Muscle layer of duodenum (tissue), 2 donors: ENCODE data around the gene CCDC28B.
A peak's percentile ranks its signal among the peaks of the same experiment; 100 is the strongest.

Experiments
- H3K27ac ChIP-seq: one replicate; pipeline ENCODE4 v1.7.0; 2013; ENCODE audit warnings: mild to moderate bottlenecking, low read length
- H3K27me3 ChIP-seq: one replicate; pipeline ENCODE4 v1.7.0; 2013; ENCODE audit warnings: low read depth, mild to moderate bottlenecking, control low read depth, low read length
- H3K36me3 ChIP-seq, 2 donors: one replicate each; pipeline ENCODE4 v1.7.0; 2013; ENCODE audit warnings: low read length in 2 of 2, control low read depth in 1 of 2, mild to moderate bottlenecking in 1 of 2; ENCODE audit not compliant: insufficient read depth in 2 of 2, control insufficient read depth in 1 of 2
- H3K4me1 ChIP-seq, 2 donors: one replicate each; pipeline ENCODE4 v1.7.0; 2013; ENCODE audit warnings: low read length in 2 of 2, mild to moderate bottlenecking in 2 of 2, control low read depth in 1 of 2, moderate library complexity in 1 of 2; ENCODE audit not compliant: insufficient read depth in 2 of 2, control insufficient read depth in 1 of 2
- H3K4me3 ChIP-seq, 2 donors: one replicate each; pipeline ENCODE4 v1.7.0; 2013; ENCODE audit warnings: low read length in 2 of 2, low read depth in 1 of 2, mild to moderate bottlenecking in 1 of 2
- H3K9me3 ChIP-seq, 2 donors: one replicate each; pipeline ENCODE4 v1.7.0; 2013; ENCODE audit warnings: low read length in 2 of 2, control low read depth in 1 of 2, mild to moderate bottlenecking in 1 of 2; ENCODE audit not compliant: control insufficient read depth in 1 of 2
- donor health status: healthy.

The CCDC28B gene

DNA sequence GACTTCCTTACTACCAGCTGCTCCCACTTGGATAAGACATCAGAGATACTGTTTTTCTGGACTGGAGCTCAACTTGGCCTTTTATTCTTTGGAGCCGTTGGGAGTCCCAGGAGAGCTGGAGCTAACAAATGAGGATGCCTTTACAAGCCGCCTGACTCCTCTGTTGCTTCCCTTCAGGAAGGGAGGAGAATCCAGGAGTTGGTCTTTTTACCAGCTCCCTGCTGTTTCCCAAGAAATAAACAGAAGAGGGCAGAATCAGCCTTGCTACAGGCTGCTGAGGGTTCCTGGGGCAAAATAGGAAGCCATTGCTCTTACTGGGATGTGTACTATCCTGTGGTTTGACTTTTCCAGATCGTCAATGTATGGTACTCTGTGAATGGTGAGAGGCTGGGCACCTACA, 23.3 kb downstream of the CCDC28B start:
- Histone ChIP-seq H3K27ac (no peak overlapping the region), H3K9me3 (no peaks in the 10 kb centered on the region), H3K4me3 (peak overlapping the region; percentile 21 to 68), H3K4me1 (peaks cover 16 to 27% of the 10 kb centered on the region in 2 donors), H3K36me3 (peaks cover 28 to 30% of the 10 kb centered on the region in 2 donors), H3K27me3 (no peaks in the 10 kb centered on the region)

DNA sequence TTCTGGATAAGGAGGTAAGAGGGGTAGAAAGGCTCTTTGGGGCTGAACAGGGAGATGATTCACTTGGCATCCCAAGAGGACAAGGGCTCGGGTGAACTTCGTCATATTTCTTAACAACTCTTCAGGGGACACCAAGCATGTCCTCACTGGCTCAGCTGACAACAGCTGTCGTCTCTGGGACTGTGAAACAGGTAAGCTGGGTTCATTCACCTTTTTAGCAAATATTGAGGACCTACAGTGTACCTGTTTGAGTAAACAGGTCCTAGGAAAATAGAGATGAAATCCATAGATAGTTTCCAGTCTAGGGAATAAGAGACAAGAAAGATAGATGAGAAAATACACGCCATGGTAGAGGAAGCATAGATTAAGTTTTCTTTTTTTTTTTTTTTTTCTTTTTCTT, 23.9 kb downstream of the CCDC28B start:
- H3K27ac ChIP-seq, result no peak overlapping the region
- peaks cover 34% of the 10 kb centered on the region in 2 donors for H3K36me3 ChIP-seq
- no peaks in the 10 kb centered on the region for H3K27me3 ChIP-seq
- H3K9me3 ChIP-seq, result no peaks in the 10 kb centered on the region
- no peak overlapping the region for H3K4me3 ChIP-seq
- peaks cover 16 to 27% of the 10 kb centered on the region in 2 donors for H3K4me1 ChIP-seq

DNA sequence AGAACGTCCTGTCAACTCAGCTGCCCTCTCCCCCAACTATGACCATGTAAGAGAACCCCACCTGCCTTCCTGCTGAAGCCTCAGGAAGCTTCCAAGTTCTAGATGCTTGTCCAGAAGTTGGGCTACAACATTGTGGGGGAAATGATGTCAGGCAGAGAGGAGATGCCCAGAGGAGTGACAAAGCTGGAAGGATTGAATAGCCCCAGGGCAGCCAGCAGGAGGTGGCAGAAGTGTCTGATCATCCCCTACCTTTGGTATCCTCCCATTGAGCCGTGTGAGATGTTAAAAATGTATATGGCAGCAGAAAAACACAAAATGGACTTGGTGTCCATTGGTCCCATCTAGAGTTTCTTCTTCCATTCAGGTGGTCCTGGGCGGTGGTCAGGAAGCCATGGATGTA, 28.4 kb downstream of the CCDC28B start:
- H3K36me3 ChIP-seq, result peaks cover 43 to 62% of the 10 kb centered on the region in 2 donors
- H3K9me3 ChIP-seq, result no peaks in the 10 kb centered on the region
- no peak overlapping the region for H3K27ac ChIP-seq
- H3K4me1 ChIP-seq, result peaks cover 4 to 6% of the 10 kb centered on the region in 2 donors
- H3K27me3 ChIP-seq, result no peaks in the 10 kb centered on the region
- no peak overlapping the region for H3K4me3 ChIP-seq

DNA sequence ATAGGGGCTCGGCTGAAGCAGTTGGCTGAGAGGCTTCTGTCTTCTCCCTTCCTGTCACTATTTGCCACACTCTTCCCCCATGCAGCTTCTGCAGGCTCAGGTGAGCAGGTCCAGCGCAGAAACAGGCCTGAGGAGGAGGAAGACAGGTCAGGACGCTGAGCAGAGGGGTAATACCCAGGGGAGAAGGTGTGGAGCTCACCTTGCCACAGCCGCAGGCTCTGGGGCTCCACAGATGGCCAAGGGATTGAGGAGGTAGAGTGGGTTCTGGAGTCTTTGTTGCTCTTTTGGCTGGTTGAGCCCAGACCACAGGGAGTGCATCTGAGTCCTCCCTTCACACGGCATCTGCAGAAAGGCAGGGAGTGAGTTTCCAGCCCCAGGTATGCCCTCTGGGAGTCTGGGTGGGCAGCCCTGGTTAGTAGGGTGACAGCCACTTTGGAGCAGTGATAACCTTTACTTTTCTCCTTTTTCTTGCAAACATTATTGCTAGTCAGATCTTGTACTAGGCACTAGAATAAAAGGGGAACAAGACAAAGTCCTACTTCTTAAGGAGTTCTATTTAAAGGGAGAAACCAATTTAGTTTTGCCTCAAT, 31.5 kb downstream of the CCDC28B start:
- Histone ChIP-seq H3K4me1 (no peaks in the 10 kb centered on the region), H3K27me3 (no peaks in the 10 kb centered on the region), H3K4me3 (no peak overlapping the region), H3K36me3 (peaks cover 27 to 58% of the 10 kb centered on the region in 2 donors), H3K27ac (no peak overlapping the region), H3K9me3 (no peaks in the 10 kb centered on the region)

DNA sequence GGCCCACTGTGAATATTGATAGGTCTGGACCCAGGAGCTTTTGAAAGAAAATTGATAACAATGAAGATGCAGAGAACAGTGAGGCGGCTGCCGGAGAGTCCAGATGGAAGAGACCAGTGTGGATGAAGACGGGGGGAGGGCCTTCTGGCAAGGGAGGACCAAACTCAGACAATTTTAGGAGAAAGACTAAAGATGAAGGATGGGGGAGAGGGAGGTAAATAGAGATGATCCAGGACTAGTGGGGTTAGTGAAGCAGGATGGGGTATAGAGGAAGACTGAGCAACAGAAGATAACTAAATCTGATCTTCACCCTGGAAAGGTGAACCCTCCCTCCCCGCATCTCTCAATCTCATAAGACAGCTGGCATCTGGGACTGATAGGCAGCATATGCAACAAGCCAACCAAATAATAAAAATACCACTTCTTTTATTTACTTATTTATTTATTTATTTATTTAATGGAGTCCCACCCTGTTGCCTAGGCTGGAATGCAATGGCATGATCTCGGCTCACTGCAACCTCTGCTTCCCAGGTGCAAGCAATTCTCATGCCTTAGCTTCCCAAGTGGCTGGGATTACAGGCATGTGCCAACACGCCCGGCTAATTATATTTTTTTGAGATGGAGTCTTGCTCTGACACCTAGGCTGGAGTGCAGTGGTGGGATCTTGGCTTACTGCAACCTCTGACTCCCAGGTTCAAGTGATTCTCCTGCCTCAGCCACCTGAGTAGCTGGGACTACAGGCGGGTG, 32.3 kb downstream of the CCDC28B start:
- Histone ChIP-seq H3K9me3 (no peaks in the 10 kb centered on the region), H3K4me3 (no peak overlapping the region), H3K27me3 (no peaks in the 10 kb centered on the region), H3K36me3 (peaks cover 25 to 52% of the 10 kb centered on the region in 2 donors), H3K4me1 (no peaks in the 10 kb centered on the region), H3K27ac (no peak overlapping the region)

DNA sequence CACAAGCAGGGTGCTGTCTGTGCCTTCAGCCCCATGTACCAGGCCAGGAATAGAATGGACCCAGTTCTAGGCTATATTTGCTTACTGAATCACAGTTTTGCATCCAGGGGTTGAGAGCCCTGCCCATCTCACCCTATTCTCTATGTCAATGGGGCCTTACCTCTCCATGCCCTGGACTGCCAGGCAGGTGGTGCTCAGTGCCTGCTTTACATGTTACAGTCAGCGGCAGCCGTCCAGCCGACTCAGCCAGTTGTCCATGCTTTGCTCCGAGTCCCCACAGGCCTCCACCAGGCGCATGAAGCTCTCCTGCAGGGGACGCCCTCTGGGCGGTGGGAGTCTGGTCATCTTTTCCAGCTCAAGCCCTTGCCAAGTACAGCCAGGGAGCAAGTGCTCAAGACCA, 34.4 kb downstream of the CCDC28B start:
- Histone ChIP-seq H3K27ac (no peak overlapping the region), H3K27me3 (no peaks in the 10 kb centered on the region), H3K9me3 (no peaks in the 10 kb centered on the region), H3K4me3 (no peak overlapping the region), H3K36me3 (peaks cover 13 to 33% of the 10 kb centered on the region in 2 donors), H3K4me1 (peaks cover 0 to under 1% of the 10 kb centered on the region in 2 donors)

DNA sequence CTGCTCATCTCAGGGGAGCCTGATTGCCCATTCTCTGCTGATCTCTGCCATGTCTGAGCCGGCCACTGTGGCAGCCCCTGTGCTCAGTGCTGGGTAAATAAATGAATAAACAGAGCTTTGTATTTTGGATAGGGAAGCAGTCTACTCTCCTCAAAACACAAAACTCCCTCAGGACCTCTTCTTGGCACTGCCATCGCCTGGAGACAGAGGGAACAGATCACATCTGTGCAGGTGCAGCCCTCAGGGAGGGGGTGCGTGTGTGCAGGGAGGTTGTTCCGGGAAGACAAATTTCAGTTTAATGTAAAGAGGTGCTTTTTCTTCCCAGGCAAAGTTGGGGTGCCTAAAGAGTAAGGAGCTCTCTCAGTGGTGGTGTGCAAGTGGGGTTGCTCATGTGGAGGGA, 38.9 kb downstream of the CCDC28B start:
- Histone ChIP-seq H3K9me3 (no peaks in the 10 kb centered on the region), H3K36me3 (no peaks in the 10 kb centered on the region), H3K4me1 (peaks cover 0 to 19% of the 10 kb centered on the region in 2 donors), H3K27me3 (no peaks in the 10 kb centered on the region), H3K27ac (no peak overlapping the region), H3K4me3 (no peak overlapping the region)

DNA sequence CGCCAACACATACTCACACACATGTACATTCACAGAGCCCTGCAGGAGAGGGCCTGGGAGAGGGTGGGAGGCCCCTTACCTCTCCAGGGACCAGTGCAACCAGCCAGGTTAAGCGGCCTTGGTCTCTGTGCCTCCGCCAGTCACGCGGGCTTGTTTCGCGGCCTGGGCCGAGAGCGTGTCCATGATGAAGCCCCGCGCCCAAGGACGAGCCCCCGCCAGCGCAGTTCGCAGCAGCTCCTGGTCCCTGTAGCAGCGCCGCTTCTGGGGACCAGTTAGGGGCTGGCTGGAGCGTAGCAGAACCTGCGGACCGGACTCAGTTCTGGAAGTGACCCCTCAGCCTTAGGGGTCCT, 39.4 kb downstream of the CCDC28B start:
- Histone ChIP-seq H3K27ac (no peak overlapping the region), H3K4me3 (peak overlapping the region; percentile 75 to 80), H3K27me3 (no peaks in the 10 kb centered on the region), H3K36me3 (no peaks in the 10 kb centered on the region), H3K4me1 (peaks cover 0 to 19% of the 10 kb centered on the region in 2 donors), H3K9me3 (no peaks in the 10 kb centered on the region)

DNA sequence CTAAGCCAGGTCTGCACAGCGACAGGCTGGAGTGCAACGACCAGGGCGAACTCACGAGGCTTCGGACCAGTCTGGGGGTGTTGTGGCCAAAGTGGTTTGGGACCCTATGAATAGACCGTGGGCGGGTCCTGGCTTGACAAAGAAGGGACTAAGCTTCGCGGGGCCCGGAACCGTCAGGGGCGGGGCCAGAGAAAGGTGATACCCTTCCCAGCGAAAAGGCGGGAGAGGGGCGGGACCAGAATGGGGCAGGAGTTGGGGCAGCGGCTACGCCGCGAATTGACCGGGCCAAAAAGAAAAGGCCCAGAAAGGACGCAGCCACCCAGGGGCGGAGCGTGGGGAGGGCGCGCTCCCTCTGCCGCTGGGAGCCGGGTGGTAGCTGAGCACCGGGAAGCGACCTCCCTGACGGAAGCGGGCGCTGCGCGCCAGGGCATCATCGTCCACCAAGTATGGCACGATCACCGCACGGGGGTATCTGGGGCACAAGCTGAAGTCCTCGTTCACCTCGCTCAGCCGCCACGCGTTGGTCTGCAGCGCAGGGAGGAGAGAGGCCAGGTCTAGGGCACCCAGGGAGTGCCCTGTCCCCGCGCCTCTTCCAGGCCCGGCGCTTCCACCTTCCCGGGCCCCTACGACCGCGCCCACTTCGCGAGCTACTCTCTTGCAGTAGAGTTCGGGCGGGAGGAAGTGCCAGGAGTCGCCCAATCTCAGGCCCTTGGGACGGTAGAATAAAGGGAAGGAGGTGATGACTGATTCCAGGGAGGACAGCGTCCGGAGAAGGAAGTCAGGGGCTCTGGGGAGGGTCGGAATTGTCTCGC, 40.0 kb downstream of the CCDC28B start:
- no peak overlapping the region for H3K27ac ChIP-seq
- H3K36me3 ChIP-seq, result no peaks in the 10 kb centered on the region
- peak overlapping the region; percentile 75 to 80 for H3K4me3 ChIP-seq
- peaks cover 0 to 19% of the 10 kb centered on the region in 2 donors for H3K4me1 ChIP-seq
- no peaks in the 10 kb centered on the region for H3K9me3 ChIP-seq
- no peaks in the 10 kb centered on the region for H3K27me3 ChIP-seq

DNA sequence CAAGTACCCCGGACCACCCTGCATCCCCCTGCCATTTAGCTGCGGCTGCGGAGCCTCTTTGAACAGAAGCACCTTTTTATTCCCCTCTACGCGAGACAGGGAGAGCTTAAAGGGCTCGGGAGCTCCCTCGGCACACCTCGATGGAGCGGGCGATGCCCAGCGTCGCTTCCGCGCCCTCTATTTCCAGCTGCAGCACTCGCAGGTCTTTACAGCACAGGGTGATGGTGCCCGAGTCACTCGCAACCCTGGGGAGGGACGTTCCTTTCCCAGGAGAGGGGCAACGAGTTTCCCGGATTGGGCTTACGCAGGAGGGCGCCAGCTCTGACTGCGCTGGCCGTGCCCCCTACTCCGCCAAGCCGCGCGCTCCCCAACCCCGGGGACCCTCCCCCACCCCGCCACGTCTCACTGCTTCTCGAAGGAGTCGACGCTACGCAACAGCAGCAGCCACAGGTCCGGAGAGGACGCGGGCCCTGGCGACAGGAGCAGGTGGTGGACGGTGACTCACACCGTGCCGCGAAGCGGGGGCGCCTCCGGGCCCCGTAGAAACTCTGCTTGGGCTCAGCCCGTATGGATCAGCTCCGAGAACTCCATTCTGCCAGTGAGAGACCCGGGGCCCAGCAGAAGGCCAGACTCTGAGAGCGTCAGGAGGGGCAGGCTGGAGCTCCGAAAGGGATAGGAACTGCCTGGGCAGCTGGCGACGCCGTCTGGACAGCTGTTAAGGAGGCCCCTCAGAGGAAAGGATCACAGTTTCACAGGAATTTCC, 40.8 kb downstream of the CCDC28B start:
- Histone ChIP-seq H3K27ac (peak overlapping the region; percentile 45), H3K36me3 (no peaks in the 10 kb centered on the region), H3K4me1 (peaks cover 0 to 19% of the 10 kb centered on the region in 2 donors), H3K4me3 (peak overlapping the region; percentile 75 to 80), H3K27me3 (no peaks in the 10 kb centered on the region), H3K9me3 (no peaks in the 10 kb centered on the region)
